ENCODE results near the gene AMMECR1.
A peak's percentile ranks its signal among the peaks of the same experiment; 100 is the strongest.
"Not testable (repeated sequence)": the region's sequence is repeated elsewhere in the genome, so short reads cannot be mapped to it uniquely, and the experiment has no call there.

AMMECR1 gene

GRCh38 chrX:110245011-110245410 is 72.9 kb downstream of the AMMECR1 start:
- no peaks in the 10 kb centered on the region for H3K36me3 ChIP-seq (ENCODE audit: insufficient read depth)
- no peak for TF ChIP-seq CTCF (conservative IDR thresholded peaks at IDR 0.05; ENCODE audit: low read depth, low read length)
- H4K20me1 ChIP-seq (ENCODE audit: insufficient read depth): 0 out of 2 replicates have a peak, but pooled peaks cover 4% of the 10 kb centered on the region
- H3K4me2 ChIP-seq: no peak overlapping the region
- no peak overlapping the region for H3K27ac ChIP-seq
- H3K27me3 ChIP-seq (ENCODE audit: insufficient read depth, low read depth): no peaks in the 10 kb centered on the region
- H3K4me3 ChIP-seq (IDR thresholded peaks at IDR 0.05; ENCODE audit: insufficient read depth, low read depth, low read length): no peak overlapping the region
- no peak overlapping the region for H3K9ac ChIP-seq
- H2AFZ ChIP-seq (ENCODE audit: low read depth): no peak overlapping the region
- H3K79me2 ChIP-seq (ENCODE audit: insufficient read depth, low read depth): peaks cover 72% of the 10 kb centered on the region
- H3K4me1 ChIP-seq (ENCODE audit: low read depth, poor library complexity, severe bottlenecking): peaks cover 6% of the 10 kb centered on the region

GRCh38 chrX:110242371-110242770 is 75.5 kb downstream of the AMMECR1 start:
- peaks cover 10% of the 10 kb centered on the region for H3K4me1 ChIP-seq (ENCODE audit: low read depth, poor library complexity, severe bottlenecking)
- no peak overlapping the region for H3K4me3 ChIP-seq (IDR thresholded peaks at IDR 0.05; ENCODE audit: insufficient read depth, low read depth, low read length)
- H3K27ac ChIP-seq: no peak overlapping the region
- H3K79me2 ChIP-seq (ENCODE audit: insufficient read depth, low read depth): peaks cover 75% of the 10 kb centered on the region
- no peak for TF ChIP-seq CTCF (conservative IDR thresholded peaks at IDR 0.05; ENCODE audit: low read depth, low read length)
- H3K4me2 ChIP-seq: no peak overlapping the region
- H3K27me3 ChIP-seq (ENCODE audit: insufficient read depth, low read depth): no peaks in the 10 kb centered on the region
- H3K9ac ChIP-seq: no peak overlapping the region
- no peak overlapping the region for H2AFZ ChIP-seq (ENCODE audit: low read depth)
- H3K36me3 ChIP-seq (ENCODE audit: insufficient read depth): no peaks in the 10 kb centered on the region
- peaks cover 9% of the 10 kb centered on the region; the same call in 1 of the 2 replicates for H4K20me1 ChIP-seq (ENCODE audit: insufficient read depth)

- no peak overlapping the region for H3K9ac ChIP-seq
- peaks cover 9% of the 10 kb centered on the region; the same call in 1 of the 2 replicates for H4K20me1 ChIP-seq (ENCODE audit: insufficient read depth)
- H3K27me3 ChIP-seq (ENCODE audit: insufficient read depth, low read depth): no peaks in the 10 kb centered on the region
- peaks cover 75% of the 10 kb centered on the region for H3K79me2 ChIP-seq (ENCODE audit: insufficient read depth, low read depth)
- peaks cover 16% of the 10 kb centered on the region for H3K4me1 ChIP-seq (ENCODE audit: low read depth, poor library complexity, severe bottlenecking)
- no peak overlapping the region for H3K4me3 ChIP-seq (IDR thresholded peaks at IDR 0.05; ENCODE audit: insufficient read depth, low read depth, low read length)
- no peaks in the 10 kb centered on the region for H3K36me3 ChIP-seq (ENCODE audit: insufficient read depth)
- H3K27ac ChIP-seq: no peak overlapping the region
- no peak for TF ChIP-seq CTCF (conservative IDR thresholded peaks at IDR 0.05; ENCODE audit: low read depth, low read length)
- H3K4me2 ChIP-seq: no peak overlapping the region
- H2AFZ ChIP-seq (ENCODE audit: low read depth): no peak overlapping the region
These were observed 76.1 kb downstream of the AMMECR1 start for GRCh38 chrX:110241816-110242215.

GRCh38 chrX:110238259-110238658 is 79.6 kb downstream of the AMMECR1 start:
- H3K4me3 ChIP-seq (IDR thresholded peaks at IDR 0.05; ENCODE audit: insufficient read depth, low read depth, low read length); H4K20me1 ChIP-seq (ENCODE audit: insufficient read depth); H3K9ac ChIP-seq; H3K4me2 ChIP-seq; H3K27me3 ChIP-seq (ENCODE audit: insufficient read depth, low read depth); H3K36me3 ChIP-seq (ENCODE audit: insufficient read depth); H3K27ac ChIP-seq; H2AFZ ChIP-seq (ENCODE audit: low read depth): not testable (repeated sequence)
- Histone ChIP-seq H3K79me2 (ENCODE audit: insufficient read depth, low read depth) (peaks cover 81% of the 10 kb centered on the region), H3K4me1 (ENCODE audit: low read depth, poor library complexity, severe bottlenecking) (peaks cover 18% of the 10 kb centered on the region)

GRCh38 chrX:110231485-110231884 is 86.4 kb downstream of the AMMECR1 start:
- not testable (repeated sequence) for H3K36me3 ChIP-seq (ENCODE audit: insufficient read depth); H4K20me1 ChIP-seq (ENCODE audit: insufficient read depth)

GRCh38 chrX:110229497-110230111 is 88.3 kb downstream of the AMMECR1 start:
- H3K4me3 ChIP-seq (IDR thresholded peaks at IDR 0.05; ENCODE audit: insufficient read depth, low read depth, low read length); H4K20me1 ChIP-seq (ENCODE audit: insufficient read depth); H3K27me3 ChIP-seq (ENCODE audit: insufficient read depth, low read depth); H3K36me3 ChIP-seq (ENCODE audit: insufficient read depth): not testable (repeated sequence)
- Histone ChIP-seq H3K9ac (peak overlapping the region; percentile 51; the same call in 1 of the 2 replicates), H3K27ac (peak overlapping the region; percentile 55; the same call in 1 of the 2 replicates), H3K4me2 (peak overlapping the region; percentile 78), H2AFZ (ENCODE audit: low read depth) (peak overlapping the region; percentile 45; the same call in 1 of the 2 replicates), H3K4me1 (ENCODE audit: low read depth, poor library complexity, severe bottlenecking) (peaks cover 37% of the 10 kb centered on the region), H3K79me2 (ENCODE audit: insufficient read depth, low read depth) (peaks cover 57% of the 10 kb centered on the region)

More at GRCh38 chrX:110231485-110231884, 86.4 kb downstream of the AMMECR1 start:
- H3K4me2 ChIP-seq; H3K27ac ChIP-seq; H2AFZ ChIP-seq (ENCODE audit: low read depth); H3K27me3 ChIP-seq (ENCODE audit: insufficient read depth, low read depth); H3K9ac ChIP-seq; H3K4me3 ChIP-seq (IDR thresholded peaks at IDR 0.05; ENCODE audit: insufficient read depth, low read depth, low read length): not testable (repeated sequence)
- Histone ChIP-seq H3K4me1 (ENCODE audit: low read depth, poor library complexity, severe bottlenecking) (peaks cover 33% of the 10 kb centered on the region), H3K79me2 (ENCODE audit: insufficient read depth, low read depth) (peaks cover 63% of the 10 kb centered on the region)
